HepG2 (cell line): ENCODE data around the gene HYAL2. TPM values are rescaled to one million over a fixed set of nuclear protein-coding genes. Genes with fewer than 3 reads are reported as not detected.

Source experiments
- ATAC-seq: fragments of 200-7000 bp; cut with Tn5 transposase; 3 replicates; pipeline ENCODE4 v1.9.1; 2020; ENCODE audit warnings: mild to moderate bottlenecking, moderate library complexity
- BruUV-seq: library from RNA; stranded (reverse); fragments of 400-500 nt; replicated peaks from 2 replicates; lab custom pipeline; 2021; lab: Mats Ljungman, UMichigan
- CTCF ChIA-PET: fragments of 300-600 bp; formaldehyde crosslinking; extraction: SDS; loops from one replicate; lab custom pipeline; 2021; ENCODE audit warnings: low total read pairs, inconsistent platforms, low intra/inter-chr PET ratio; lab: Yijun Ruan, JAX
- POLR2A ChIA-PET: fragments of 350-600 bp; sonication (Branson Sonifier 250); formaldehyde crosslinking; loops from one replicate; lab custom pipeline; 2020; ENCODE audit warnings: antibody characterized with exemption, inconsistent platforms; lab: Yijun Ruan, JAX
- DNase-seq: peaks from one replicate; pipeline ENCODE4 v3.0.0-alpha.2; 2015; ENCODE audit warnings: low spot score
- FAIRE-seq: peaks from 3 replicates; lab custom pipeline; 2011; peaks lifted over from hg19 to GRCh38; lab: Jason Lieb, UNC
- H2AFZ ChIP-seq: one replicate; pipeline ENCODE4 v1.6.1; 2011; ENCODE audit warnings: low read length, inconsistent platforms
- H3K27ac ChIP-seq: fragments of 300-600 bp; 3 replicates; pipeline ENCODE4 v1.8.0; 2011; ENCODE audit warnings: mixed run types, mild to moderate bottlenecking, mixed read lengths, low read length, inconsistent platforms; ENCODE audit not compliant: insufficient read depth; ENCODE audit errors: extremely low read length
- H3K27me3 ChIP-seq, 2 experiments: fragments of 200-600 bp in 1 of 2; 2 replicates in 1 of 2; 3 replicates in 1 of 2; pipeline versions ENCODE4 v1.6.0 to v1.8.0; 2011; ENCODE audit warnings: low read length in 2 of 2, mild to moderate bottlenecking in 2 of 2, moderate library complexity in 2 of 2, inconsistent platforms in 1 of 2; ENCODE audit not compliant: insufficient read depth in 2 of 2, control insufficient read depth in 1 of 2
- H3K36me3 ChIP-seq, 2 experiments: fragments of 200-600 bp in 1 of 2; replicated peaks in 1 of 2; 2 replicates in 1 of 2; 3 replicates in 1 of 2; pipeline versions ENCODE4 v1.5.1 to v1.8.0; 2011; ENCODE audit warnings: low read length in 2 of 2, inconsistent platforms in 1 of 2; ENCODE audit not compliant: insufficient read depth in 2 of 2, control insufficient read depth in 1 of 2
- H3K4me1 ChIP-seq: 2 replicates; pipeline ENCODE4 v1.5.1; 2012; ENCODE audit warnings: low read length, inconsistent platforms; ENCODE audit not compliant: insufficient read depth
- H3K4me2 ChIP-seq: 2 replicates; pipeline ENCODE4 v1.6.0; 2011; ENCODE audit warnings: low read depth, low read length, inconsistent platforms
- H3K4me3 ChIP-seq, 3 experiments: fragments of 200-600 bp in 1 of 3; sonication (generic), shearing (Covaris generic) in 1 of 3; replicated peaks in 1 of 3; 2 replicates each; pipeline ENCODE4 v1.5.1; 2011 to 2016; ENCODE audit warnings: low read length in 3 of 3, inconsistent platforms in 2 of 3, low read depth in 2 of 3, mild to moderate bottlenecking in 2 of 3, control low read depth in 1 of 3, mixed read lengths in 1 of 3; ENCODE audit not compliant: insufficient read depth in 1 of 3
- H3K79me2 ChIP-seq: one replicate; pipeline ENCODE4 v1.6.1; 2011; ENCODE audit warnings: low read length, inconsistent platforms; ENCODE audit not compliant: insufficient read depth
- H3K9ac ChIP-seq: 2 replicates; pipeline ENCODE4 v1.6.0; 2011; ENCODE audit warnings: mild to moderate bottlenecking, low read depth, low read length, inconsistent platforms; ENCODE audit not compliant: insufficient read depth
- H3K9me3 ChIP-seq: 2 replicates; pipeline ENCODE4 v1.5.1; 2012; ENCODE audit warnings: mild to moderate bottlenecking, low read length
- H4K20me1 ChIP-seq: 2 replicates; pipeline ENCODE4 v1.6.0; 2011; ENCODE audit warnings: inconsistent platforms, mild to moderate bottlenecking, low read length, moderate library complexity; ENCODE audit not compliant: insufficient read depth
- AGO2 ChIP-seq: fragments of 200-400 bp; formaldehyde crosslinking; optimal IDR thresholded peaks from 2 replicates; pipeline ENCODE3; 2017; ENCODE audit warnings: mild to moderate bottlenecking, low read depth, low read length, moderate library complexity
- ELK4 ChIP-seq: sonication (generic); formaldehyde crosslinking; IDR thresholded peaks from 2 replicates; pipeline ENCODE4 v1.9.0; 2021; ENCODE audit warnings: missing genetic modification reagents, borderline replicate concordance
- MIXL1 ChIP-seq: IDR thresholded peaks from 2 replicates; pipeline ENCODE4 v1.6.1; 2016
- NFAT5 ChIP-seq: sonication (generic); formaldehyde crosslinking; IDR thresholded peaks from 2 replicates; pipeline ENCODE4 v1.4.0; 2020; ENCODE audit warnings: missing genetic modification reagents
- POLR2AphosphoS5 ChIP-seq: IDR thresholded peaks from 2 replicates; pipeline ENCODE4 v1.6.1; 2012; ENCODE audit warnings: low read depth, low read length
- RBM22 ChIP-seq: fragments of 200-400 bp; formaldehyde crosslinking; optimal IDR thresholded peaks from 2 replicates; pipeline ENCODE3; 2017; ENCODE audit warnings: mild to moderate bottlenecking, low read length, moderate library complexity
- REXO4 ChIP-seq: sonication (generic); formaldehyde crosslinking; IDR thresholded peaks from 2 replicates; pipeline ENCODE4 v1.8.0; 2022; ENCODE audit warnings: missing genetic modification reagents, mild to moderate bottlenecking, borderline replicate concordance
- SP5 ChIP-seq: IDR thresholded peaks from 2 replicates; pipeline ENCODE4 v1.6.1; 2016; ENCODE audit warnings: low read depth, borderline replicate concordance
- ZNF33A ChIP-seq: sonication (generic); formaldehyde crosslinking; IDR thresholded peaks from 2 replicates; pipeline ENCODE4 v1.5.1; 2020; ENCODE audit warnings: missing genetic modification reagents, mild to moderate bottlenecking, moderate library complexity, borderline replicate concordance
- ZNF704 ChIP-seq: sonication (generic); formaldehyde crosslinking; IDR thresholded peaks from 2 replicates; pipeline ENCODE4 v1.8.1; 2023; ENCODE audit warnings: mild to moderate bottlenecking, inconsistent platforms, moderate library complexity, missing genetic modification reagents, borderline replicate concordance
- WGBS: methylation state at CpG from one replicate; pipeline ENCODE4 v1.1.6; 2017; ENCODE audit warnings: low lambda C conversion rate; 5-methylcytosine and 5-hydroxymethylcytosine counted together
- in situ Hi-C: cut with HindIII; loops from 2 replicates; pipeline ENCODE4 v1.10.0; 2017; ENCODE audit warnings: low pct_unique_long_range_greater_than_20kb; ENCODE audit not compliant: extremely low pct_ligation_motif_present
- intact Hi-C: fragments of 100-400 bp; cut with micrococcal nuclease; formaldehyde crosslinking; loops from one replicate; pipeline ENCODE4 v1.10.0; 2022; ENCODE audit not compliant: unreplicated experiment
- polyA plus RNA-seq, 8 experiments: library from polyadenylated mRNA; depleted of rRNA in 3 of 8; stranded (reverse) in 7 of 8; unstranded in 1 of 8; fragments of >200 nt; fragmentation: Illumina TruSeq in 4 of 8; extraction: Trizol in 4 of 8; gene quantifications; 2 replicates each; pipeline versions ENCODE4 v1.2.1 to v1.2.3, GENCODE V29; 2011 to 2016; ENCODE audit warnings: low read depth in 4 of 8, missing spikeins in 1 of 8, mixed read lengths in 1 of 8; ENCODE audit not compliant: insufficient read depth in 1 of 8
- total RNA-seq, 5 experiments: library from RNA; depleted of rRNA; stranded (reverse); fragments of >200 nt; fragmentation: Illumina TruSeq; extraction: Trizol; gene quantifications; 2 replicates each; pipeline ENCODE4 v1.2.3, GENCODE V29; 2016; ENCODE audit warnings: low read depth in 1 of 5
- TF ChIP-seq, protein P1 (sequence below): sonication (generic); formaldehyde crosslinking; conservative IDR thresholded peaks from 2 replicates; pipeline ENCODE4 v1.4.0; 2020; ENCODE audit warnings: missing genetic modification reagents
- TF ChIP-seq, protein P2 (sequence below): IDR thresholded peaks from 2 replicates; pipeline ENCODE4 v1.6.1; 2016

The HYAL2 gene
- total and polyA plus RNA-seq, 2 of the 13 experiments (the other 11 are each of a cell fraction or from before 2014, with no cell fraction given) = 76.2 to 102 TPM

DNA sequence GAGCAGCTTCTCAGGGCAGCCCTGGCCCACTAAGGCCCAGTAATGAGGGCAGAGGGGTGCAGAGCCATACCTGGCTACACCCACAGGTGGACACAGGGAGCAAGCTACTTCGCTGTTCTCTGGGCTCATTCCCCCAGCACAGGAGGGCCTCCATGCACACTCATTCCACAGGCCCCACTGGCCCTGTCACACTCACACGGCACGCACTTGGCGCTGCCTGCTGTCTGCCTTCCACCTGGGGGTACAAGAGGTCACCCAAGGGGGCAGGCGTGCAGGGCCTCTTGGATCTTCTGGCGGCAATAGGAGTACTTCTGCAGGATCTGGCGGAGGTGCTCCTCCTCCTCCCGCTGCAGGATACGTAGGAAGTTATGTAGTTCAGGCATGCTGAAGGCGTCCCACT is 7.8 kb upstream of the HYAL2 start:
- Histone ChIP-seq H2AFZ (no peak overlapping the region), H3K36me3 (peaks cover 22 to 48% of the 10 kb centered on the region in 2 experiments), H3K27me3 (no peaks in the 10 kb centered on the region)
- TF ChIP-seq ZNF704 (no peak), AGO2 (peak; percentile 61), POLR2AphosphoS5 (peak; percentile 15; the same call in 1 of the 2 replicates), NFAT5 (CRISPR knock-in tag) (no peak), MIXL1 (CRISPR knock-in tag) (no peak), ELK4 (no peak), RBM22 (peak; percentile 25), SP5 (CRISPR knock-in tag) (no peak), ZNF33A (no peak), REXO4 (CRISPR knock-in tag) (no peak)
- TF ChIP-seq, protein P1, sequence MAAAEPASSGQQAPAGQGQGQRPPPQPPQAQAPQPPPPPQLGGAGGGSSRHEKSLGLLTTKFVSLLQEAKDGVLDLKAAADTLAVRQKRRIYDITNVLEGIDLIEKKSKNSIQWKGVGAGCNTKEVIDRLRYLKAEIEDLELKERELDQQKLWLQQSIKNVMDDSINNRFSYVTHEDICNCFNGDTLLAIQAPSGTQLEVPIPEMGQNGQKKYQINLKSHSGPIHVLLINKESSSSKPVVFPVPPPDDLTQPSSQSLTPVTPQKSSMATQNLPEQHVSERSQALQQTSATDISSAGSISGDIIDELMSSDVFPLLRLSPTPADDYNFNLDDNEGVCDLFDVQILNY (CRISPR knock-in tag) = no peak
- TF ChIP-seq, protein P2, sequence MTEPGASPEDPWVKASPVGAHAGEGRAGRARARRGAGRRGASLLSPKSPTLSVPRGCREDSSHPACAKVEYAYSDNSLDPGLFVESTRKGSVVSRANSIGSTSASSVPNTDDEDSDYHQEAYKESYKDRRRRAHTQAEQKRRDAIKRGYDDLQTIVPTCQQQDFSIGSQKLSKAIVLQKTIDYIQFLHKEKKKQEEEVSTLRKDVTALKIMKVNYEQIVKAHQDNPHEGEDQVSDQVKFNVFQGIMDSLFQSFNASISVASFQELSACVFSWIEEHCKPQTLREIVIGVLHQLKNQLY (CRISPR knock-in tag) = no peak
- TF ChIP-seq, all 625 proteins: peak for 3
- FAIRE-seq (no peak), ATAC-seq (no peak), DNase-seq (no peak)
- H3K9me3 ChIP-seq = no peaks in the 10 kb centered on the region
- no peak overlapping the region for H3K4me3 ChIP-seq
- POLR2A ChIA-PET = no interaction called here
- CTCF ChIA-PET = no interaction called here
- H3K4me2 ChIP-seq = no peak overlapping the region
- peaks cover 54% of the 10 kb centered on the region for H3K4me1 ChIP-seq
- WGBS = 98% methylated on average over 6 of the region's 10 CpGs
- peaks cover 12% of the 10 kb centered on the region for H4K20me1 ChIP-seq
- intact Hi-C loops = no loop called here
- no peak overlapping the region for H3K9ac ChIP-seq
- peaks cover 44% of the 10 kb centered on the region for H3K79me2 ChIP-seq
- BruUV-seq = no TSS peak
- H3K27ac ChIP-seq = no peak overlapping the region
- in situ Hi-C loops = no loop called here
